ENCODE data around the gene ZFHX3.

ZFHX3 gene

DNA sequence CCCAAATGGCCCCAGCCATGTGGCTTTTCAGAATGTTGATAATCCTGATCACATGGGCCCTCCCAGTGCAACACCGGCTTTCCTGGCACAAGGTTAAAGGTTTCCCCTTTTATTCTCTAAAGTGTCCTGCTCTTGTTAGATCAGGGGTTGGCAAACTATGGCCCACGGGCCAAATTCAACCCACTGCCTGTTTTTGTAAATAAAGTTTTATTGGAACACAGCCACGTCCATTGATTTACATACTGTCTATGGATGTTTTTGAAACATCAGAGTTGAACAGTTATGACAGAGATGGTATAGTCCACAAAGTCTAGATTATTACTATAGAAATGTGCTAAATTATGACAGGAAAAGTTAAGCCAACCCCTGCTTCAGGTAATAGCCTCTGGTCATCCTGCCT lies 157.3 kb downstream of the ZFHX3 start:
- Histone ChIP-seq H3K27me3 (no peaks in the 10 kb centered on the region), H3K4me1 (ENCODE audit: control insufficient read depth in 1 of 2, insufficient read depth in 1 of 2, low read depth in 1 of 2, low read length in 1 of 2) (no peaks in the 10 kb centered on the region), H3K27ac (no peak overlapping the region), H3K9me3 (no peaks in the 10 kb centered on the region), H3K36me3 (no peaks in the 10 kb centered on the region), H3K4me3 (ENCODE audit: low read depth in 1 of 2, low read length in 1 of 2) (no peak overlapping the region)
- TF ChIP-seq, protein P1, sequence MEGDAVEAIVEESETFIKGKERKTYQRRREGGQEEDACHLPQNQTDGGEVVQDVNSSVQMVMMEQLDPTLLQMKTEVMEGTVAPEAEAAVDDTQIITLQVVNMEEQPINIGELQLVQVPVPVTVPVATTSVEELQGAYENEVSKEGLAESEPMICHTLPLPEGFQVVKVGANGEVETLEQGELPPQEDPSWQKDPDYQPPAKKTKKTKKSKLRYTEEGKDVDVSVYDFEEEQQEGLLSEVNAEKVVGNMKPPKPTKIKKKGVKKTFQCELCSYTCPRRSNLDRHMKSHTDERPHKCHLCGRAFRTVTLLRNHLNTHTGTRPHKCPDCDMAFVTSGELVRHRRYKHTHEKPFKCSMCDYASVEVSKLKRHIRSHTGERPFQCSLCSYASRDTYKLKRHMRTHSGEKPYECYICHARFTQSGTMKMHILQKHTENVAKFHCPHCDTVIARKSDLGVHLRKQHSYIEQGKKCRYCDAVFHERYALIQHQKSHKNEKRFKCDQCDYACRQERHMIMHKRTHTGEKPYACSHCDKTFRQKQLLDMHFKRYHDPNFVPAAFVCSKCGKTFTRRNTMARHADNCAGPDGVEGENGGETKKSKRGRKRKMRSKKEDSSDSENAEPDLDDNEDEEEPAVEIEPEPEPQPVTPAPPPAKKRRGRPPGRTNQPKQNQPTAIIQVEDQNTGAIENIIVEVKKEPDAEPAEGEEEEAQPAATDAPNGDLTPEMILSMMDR (IDR thresholded peaks at IDR 0.05) = no peak

DNA sequence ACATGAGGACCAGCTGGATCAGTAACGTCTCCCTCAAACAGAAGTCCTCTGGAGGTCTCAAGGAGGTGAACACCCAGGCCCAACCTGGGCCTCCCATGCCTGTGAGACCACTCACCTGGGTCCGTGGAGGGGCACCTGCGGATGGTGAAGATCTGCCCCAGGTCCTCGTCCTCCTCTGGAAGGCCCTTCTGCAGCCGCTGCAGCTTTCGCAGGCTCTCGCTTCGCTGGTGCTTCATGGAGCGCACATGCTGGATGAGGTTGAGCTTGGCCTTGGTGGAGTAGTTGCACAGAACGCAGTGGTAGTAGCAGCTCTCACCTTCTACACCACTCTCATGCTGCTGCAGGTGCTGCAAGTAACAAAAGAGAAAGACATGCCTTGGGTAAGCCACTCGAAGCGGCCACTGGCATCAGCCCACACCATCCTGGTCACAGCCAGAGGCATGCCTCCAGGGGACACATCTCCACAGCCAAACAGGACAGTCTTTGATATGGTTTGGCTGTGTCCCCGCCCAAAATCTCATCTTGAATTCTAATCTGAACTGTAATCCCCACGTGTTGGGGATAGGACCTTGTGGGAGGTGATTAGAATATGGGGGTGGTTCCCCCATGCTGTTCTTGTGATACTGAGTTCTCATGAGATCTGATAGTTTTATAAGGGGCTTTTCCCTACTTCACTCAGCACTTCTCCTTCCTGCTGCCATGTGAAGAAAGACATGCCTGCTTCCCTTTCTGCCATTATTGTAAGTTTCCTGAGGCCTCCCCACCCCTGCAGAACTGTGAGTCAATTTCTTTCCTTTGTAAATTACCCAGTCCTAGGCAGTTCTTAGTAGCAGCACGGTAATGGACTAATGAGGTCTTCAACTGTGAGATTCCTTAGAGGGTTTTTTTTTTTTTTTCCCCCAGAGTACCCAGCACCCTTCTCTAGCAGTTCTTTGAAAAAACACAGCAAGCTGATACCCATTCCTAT lies 158.0 kb downstream of the ZFHX3 start:
- Histone ChIP-seq H3K9me3 (no peaks in the 10 kb centered on the region), H3K36me3 (no peaks in the 10 kb centered on the region), H3K27me3 (no peaks in the 10 kb centered on the region), H3K4me1 (ENCODE audit: control insufficient read depth in 1 of 2, insufficient read depth in 1 of 2, low read depth in 1 of 2, low read length in 1 of 2) (no peaks in the 10 kb centered on the region), H3K4me3 (ENCODE audit: low read depth in 1 of 2, low read length in 1 of 2) (no peak overlapping the region), H3K27ac (no peak overlapping the region)
- TF ChIP-seq, protein P1 (IDR thresholded peaks at IDR 0.05) = no peak

DNA sequence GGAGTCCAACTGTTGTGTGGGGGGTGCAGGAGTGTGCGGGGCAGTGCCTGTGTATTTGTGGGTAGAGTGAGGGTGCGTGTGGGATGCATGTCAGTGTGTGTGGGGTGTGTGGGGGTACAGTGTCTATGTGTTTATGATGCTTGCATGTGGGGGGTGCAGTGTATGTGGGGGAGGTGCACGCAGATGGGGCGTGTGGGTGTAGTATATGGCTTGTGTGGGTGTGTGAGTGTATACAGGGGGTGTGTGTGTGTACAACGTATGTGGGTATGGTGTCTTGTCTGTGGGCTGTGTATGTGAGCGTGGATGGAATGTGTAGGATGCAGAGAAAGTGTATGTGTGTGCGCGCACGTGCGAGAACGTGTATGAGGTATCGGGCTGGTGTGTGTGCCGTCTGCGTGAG lies 160.4 kb downstream of the ZFHX3 start:
- Histone ChIP-seq H3K36me3 (no peaks in the 10 kb centered on the region), H3K4me1 (ENCODE audit: control insufficient read depth in 1 of 2, insufficient read depth in 1 of 2, low read depth in 1 of 2, low read length in 1 of 2) (no peaks in the 10 kb centered on the region), H3K4me3 (ENCODE audit: low read depth in 1 of 2, low read length in 1 of 2) (no peak overlapping the region), H3K27ac (no peak overlapping the region), H3K9me3 (no peaks in the 10 kb centered on the region), H3K27me3 (no peaks in the 10 kb centered on the region)
- TF ChIP-seq, protein P1 (IDR thresholded peaks at IDR 0.05) = no peak

DNA sequence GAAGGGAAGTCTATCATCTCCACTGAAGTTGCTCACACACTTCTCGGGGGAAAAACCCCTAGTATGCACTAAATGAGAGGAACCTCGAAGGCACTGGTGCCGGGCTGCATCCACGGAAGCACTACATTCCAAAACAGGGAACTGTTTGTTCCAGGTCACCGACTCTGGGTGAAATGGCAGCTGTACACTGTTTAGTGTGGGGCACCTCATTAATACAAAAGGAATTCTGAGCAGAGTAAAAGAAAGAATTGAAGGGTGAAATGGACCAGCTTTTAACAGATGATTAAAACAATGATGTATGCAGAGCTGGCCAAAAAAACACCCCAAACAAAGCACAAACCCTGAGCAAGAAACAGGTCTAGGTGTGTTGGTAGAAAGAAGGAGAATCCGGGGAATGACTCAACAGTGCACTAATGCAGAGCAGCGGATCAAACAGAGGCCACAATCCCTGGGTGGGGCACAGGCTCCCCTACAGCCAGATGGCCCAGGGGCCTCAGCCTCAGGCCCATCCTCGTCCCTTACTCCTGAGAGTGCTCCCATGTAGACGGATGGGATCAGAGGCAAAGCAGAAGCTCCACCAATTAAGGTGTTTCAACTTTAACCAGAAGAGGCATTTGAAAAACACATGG lies 161.5 kb downstream of the ZFHX3 start:
- H3K36me3 ChIP-seq = no peaks in the 10 kb centered on the region
- TF ChIP-seq, protein P1 (IDR thresholded peaks at IDR 0.05) = no peak
- no peak overlapping the region for H3K27ac ChIP-seq
- H3K4me1 ChIP-seq (ENCODE audit: control insufficient read depth in 1 of 2, insufficient read depth in 1 of 2, low read depth in 1 of 2, low read length in 1 of 2) = no peaks in the 10 kb centered on the region
- no peaks in the 10 kb centered on the region for H3K27me3 ChIP-seq
- H3K9me3 ChIP-seq = no peaks in the 10 kb centered on the region
- H3K4me3 ChIP-seq (ENCODE audit: low read depth in 1 of 2, low read length in 1 of 2) = no peak overlapping the region

DNA sequence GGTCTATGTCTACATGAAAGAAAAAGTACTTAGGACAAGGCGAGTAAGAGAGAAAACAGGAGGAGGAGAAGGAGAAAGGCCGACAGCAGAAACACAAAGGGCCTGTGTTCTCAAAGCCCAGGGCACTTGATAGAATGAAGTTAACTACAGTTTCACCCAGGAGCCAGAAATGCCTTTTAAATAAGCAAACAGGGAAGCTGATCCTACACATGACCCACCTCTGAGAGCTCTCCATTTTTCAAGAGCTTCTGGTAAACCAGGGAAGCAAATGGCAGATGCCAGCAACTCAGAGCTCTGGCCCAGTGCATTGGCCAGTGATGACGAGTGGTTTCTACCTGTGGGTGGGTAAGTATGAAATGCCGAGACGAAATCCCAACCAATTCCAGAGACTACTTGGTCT lies 163.4 kb downstream of the ZFHX3 start:
- TF ChIP-seq, protein P1 (IDR thresholded peaks at IDR 0.05) = no peak
- H3K4me3 ChIP-seq (ENCODE audit: low read depth in 1 of 2, low read length in 1 of 2) = no peak overlapping the region
- H3K4me1 ChIP-seq (ENCODE audit: control insufficient read depth in 1 of 2, insufficient read depth in 1 of 2, low read depth in 1 of 2, low read length in 1 of 2) = no peaks in the 10 kb centered on the region
- no peaks in the 10 kb centered on the region for H3K27me3 ChIP-seq
- no peaks in the 10 kb centered on the region for H3K36me3 ChIP-seq
- H3K27ac ChIP-seq = no peak overlapping the region
- H3K9me3 ChIP-seq = no peaks in the 10 kb centered on the region
